OCI-LY7 (cell line): ENCODE results near the gene FSIP1.

Experiments
- CTCF ChIP-seq: fragments of 200-600 bp; sonication (generic); conservative IDR thresholded peaks from 2 replicates; pipeline ENCODE4 v1.5.1; 2014; ENCODE audit warnings: mild to moderate bottlenecking, antibody characterized with exemption, low read length, moderate library complexity, mixed read lengths
- EZH2phosphoT487 ChIP-seq: fragments of 200-600 bp; sonication (generic); IDR thresholded peaks from 2 replicates; pipeline ENCODE4 v1.6.1; 2018; ENCODE audit warnings: low read depth, borderline replicate concordance, mild to moderate bottlenecking, mixed run types, antibody characterized with exemption, low read length, moderate library complexity, mixed read lengths

GRCh38 chr15:39631357-39631756, 151.3 kb downstream of the FSIP1 start:
- no peak for TF ChIP-seq CTCF
- no peak for TF ChIP-seq EZH2phosphoT487
